Kidney (tissue), 14 donors: Measurements from ENCODE around the gene CD96. TPM values are rescaled to one million over a fixed set of nuclear protein-coding genes. Genes with fewer than 3 reads are reported as not detected.

ENCODE experiments used
- DNase-seq, 5 donors: peaks; one replicate each; pipeline ENCODE4 v3.0.0-alpha.2; 2013 to 2020
- FAIRE-seq: peaks from 2 replicates; lab custom pipeline; 2012; peaks lifted over from hg19 to GRCh38; lab: Jason Lieb, UNC
- H3K27ac ChIP-seq, 2 donors: one replicate each; pipeline ENCODE4 v1.7.0; 2013; ENCODE audit warnings: low read depth in 2 of 2, low read length in 2 of 2, inconsistent platforms in 1 of 2
- H3K27me3 ChIP-seq: one replicate; pipeline ENCODE4 v1.7.1; 2013; ENCODE audit warnings: low read length, inconsistent platforms; ENCODE audit not compliant: control insufficient read depth, insufficient read depth
- H3K36me3 ChIP-seq, 3 donors: one replicate each; pipeline versions ENCODE4 v1.7.0 to v1.7.1; 2013; ENCODE audit warnings: low read length in 3 of 3, control low read depth in 1 of 3, inconsistent platforms in 1 of 3; ENCODE audit not compliant: insufficient read depth in 3 of 3, control insufficient read depth in 2 of 3
- H3K4me1 ChIP-seq, 3 donors: one replicate each; pipeline versions ENCODE4 v1.7.0 to v1.7.1; 2013; ENCODE audit warnings: low read length in 3 of 3, inconsistent platforms in 1 of 3, low read depth in 1 of 3; ENCODE audit not compliant: control insufficient read depth in 2 of 3, insufficient read depth in 2 of 3
- H3K4me3 ChIP-seq, 3 donors: one replicate each; pipeline versions ENCODE4 v1.7.0 to v1.8.1; 2013; ENCODE audit warnings: low read length in 3 of 3, control low read depth in 1 of 3, inconsistent platforms in 1 of 3
- H3K9ac ChIP-seq, 3 donors: one replicate each; pipeline versions ENCODE4 v1.7.0 to v1.7.1; 2013; ENCODE audit warnings: low read length in 3 of 3, control low read depth in 1 of 3, inconsistent platforms in 1 of 3
- H3K9me3 ChIP-seq, 3 donors: one replicate each; pipeline versions ENCODE4 v1.7.0 to v1.7.1; 2013; ENCODE audit warnings: low read length in 3 of 3, control low read depth in 1 of 3, inconsistent platforms in 1 of 3; ENCODE audit not compliant: control insufficient read depth in 2 of 3, insufficient read depth in 1 of 3
- intact Hi-C: fragments of 100-400 bp; cut with DNase I; formaldehyde crosslinking; loops from one replicate; pipeline ENCODE4 v1.11.1; 2022
- polyA plus RNA-seq: library from polyadenylated mRNA; stranded (reverse); fragments of 350-450 nt; fragmentation: Illumina TruSeq; extraction: RNeasy Lipid Tissue Mini Kit (QIAGEN cat#74804); gene quantifications from one replicate; pipeline ENCODE4 v1.2.3, GENCODE V29; 2014; ENCODE audit warnings: low read depth, low replicate concordance; ENCODE audit not compliant: insufficient read depth
- total RNA-seq: library from RNA; stranded (reverse); fragmentation: NEBNext Ultra II Directional; extraction: Animal tissue kit (Norgen Biotek cat#: 25700); gene quantifications from one replicate; pipeline ENCODE4 v1.2.1, GENCODE V29; 2021
- TF ChIP-seq, protein P1 (sequence below): IDR thresholded peaks from 3 replicates; pipeline ENCODE4 v1.5.1; 2012; ENCODE audit warnings: mild to moderate bottlenecking, moderate library complexity, borderline replicate concordance; ENCODE audit not compliant: insufficient read depth; ENCODE audit errors: extremely low read depth
- donor health status: control.
- donor health status: control.
- donor health status: control.
- donor health status: control.
- donor health status: control.
- donor health status: DM: yes; HTN: yes; CAD: no.
- donor health status: Normal renal cell carcinoma (clear cell type).

The CD96 gene
- total and polyA plus RNA-seq, 2 donors from 2014 or later = 0.09 to 9.5 TPM

DNA sequence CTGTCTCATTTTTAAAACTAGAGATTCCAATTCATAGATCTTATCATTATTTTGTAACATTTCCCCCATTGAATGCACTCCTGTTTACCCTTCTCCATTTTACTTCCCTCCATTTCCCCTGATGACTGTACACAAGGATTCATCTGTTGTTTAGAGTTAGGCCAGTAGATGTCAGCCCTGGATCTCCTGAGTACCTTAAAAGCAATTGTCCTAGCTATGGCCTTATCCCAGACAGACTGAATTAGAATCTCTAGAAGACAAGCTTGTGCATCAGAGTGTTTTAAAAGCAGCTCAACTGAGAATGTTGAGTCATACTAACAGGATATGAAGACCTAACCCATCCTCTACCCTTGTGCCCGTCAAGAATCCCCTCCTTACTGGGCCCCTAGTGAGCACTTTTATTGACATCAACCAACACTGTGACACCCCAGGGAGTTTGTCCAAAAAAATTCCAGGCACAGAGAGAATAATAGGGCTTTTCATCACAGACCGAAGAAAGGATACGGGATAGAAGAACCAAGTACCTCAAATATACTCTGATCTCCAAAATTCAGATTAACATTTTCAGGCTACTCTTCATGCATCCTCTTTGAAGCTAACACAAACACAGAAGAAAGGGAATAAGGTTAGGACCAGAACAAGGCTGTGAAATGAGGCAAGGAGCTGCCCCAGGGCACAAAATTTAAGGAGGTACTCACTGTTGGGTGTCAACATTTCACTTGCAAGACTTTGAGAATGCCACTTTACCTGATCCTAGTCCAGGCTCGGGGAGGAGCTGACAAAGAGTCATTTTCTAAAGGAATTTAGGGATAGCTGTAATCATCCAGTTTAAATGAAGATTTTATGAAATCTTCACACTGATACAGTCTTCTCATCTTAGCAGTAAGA lies 36.0 kb downstream of the CD96 start:
- Histone ChIP-seq H3K27ac (no peak overlapping the region), H3K4me1 (no peaks in the 10 kb centered on the region), H3K9me3 (no peaks in the 10 kb centered on the region), H3K36me3 (no peaks in the 10 kb centered on the region), H3K4me3 (no peak overlapping the region), H3K9ac (no peak overlapping the region), H3K27me3 (no peaks in the 10 kb centered on the region)
- TF ChIP-seq, protein P1, sequence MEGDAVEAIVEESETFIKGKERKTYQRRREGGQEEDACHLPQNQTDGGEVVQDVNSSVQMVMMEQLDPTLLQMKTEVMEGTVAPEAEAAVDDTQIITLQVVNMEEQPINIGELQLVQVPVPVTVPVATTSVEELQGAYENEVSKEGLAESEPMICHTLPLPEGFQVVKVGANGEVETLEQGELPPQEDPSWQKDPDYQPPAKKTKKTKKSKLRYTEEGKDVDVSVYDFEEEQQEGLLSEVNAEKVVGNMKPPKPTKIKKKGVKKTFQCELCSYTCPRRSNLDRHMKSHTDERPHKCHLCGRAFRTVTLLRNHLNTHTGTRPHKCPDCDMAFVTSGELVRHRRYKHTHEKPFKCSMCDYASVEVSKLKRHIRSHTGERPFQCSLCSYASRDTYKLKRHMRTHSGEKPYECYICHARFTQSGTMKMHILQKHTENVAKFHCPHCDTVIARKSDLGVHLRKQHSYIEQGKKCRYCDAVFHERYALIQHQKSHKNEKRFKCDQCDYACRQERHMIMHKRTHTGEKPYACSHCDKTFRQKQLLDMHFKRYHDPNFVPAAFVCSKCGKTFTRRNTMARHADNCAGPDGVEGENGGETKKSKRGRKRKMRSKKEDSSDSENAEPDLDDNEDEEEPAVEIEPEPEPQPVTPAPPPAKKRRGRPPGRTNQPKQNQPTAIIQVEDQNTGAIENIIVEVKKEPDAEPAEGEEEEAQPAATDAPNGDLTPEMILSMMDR = peak; percentile 29
- no peak for FAIRE-seq
- intact Hi-C loops = no loop called here
- DNase-seq = peak in 2 of 5 donors; percentile 26 to 46

DNA sequence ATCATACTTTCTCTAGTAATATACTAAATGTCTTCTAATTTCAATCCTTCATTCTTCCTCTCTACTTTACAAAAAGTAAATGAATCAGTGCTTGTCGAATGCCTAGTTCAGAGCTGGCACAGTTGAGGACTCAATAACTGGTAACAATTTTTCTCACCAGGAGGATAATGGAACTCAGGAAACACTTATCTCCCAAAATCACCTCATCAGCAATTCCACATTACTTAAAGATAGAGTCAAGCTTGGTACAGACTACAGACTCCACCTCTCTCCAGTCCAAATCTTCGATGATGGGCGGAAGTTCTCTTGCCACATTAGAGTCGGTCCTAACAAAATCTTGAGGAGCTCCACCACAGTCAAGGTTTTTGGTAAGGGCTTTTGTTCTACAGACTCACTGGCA lies 36.9 kb downstream of the CD96 start:
- no peaks in the 10 kb centered on the region for H3K36me3 ChIP-seq
- H3K9me3 ChIP-seq = no peaks in the 10 kb centered on the region
- FAIRE-seq (no peak), DNase-seq (no peak)
- TF ChIP-seq, protein P1 = no peak
- no peak overlapping the region for H3K9ac ChIP-seq
- H3K27ac ChIP-seq = no peak overlapping the region
- no peak overlapping the region for H3K4me3 ChIP-seq
- no peaks in the 10 kb centered on the region for H3K4me1 ChIP-seq
- intact Hi-C loops = no loop called here
- no peaks in the 10 kb centered on the region for H3K27me3 ChIP-seq

DNA sequence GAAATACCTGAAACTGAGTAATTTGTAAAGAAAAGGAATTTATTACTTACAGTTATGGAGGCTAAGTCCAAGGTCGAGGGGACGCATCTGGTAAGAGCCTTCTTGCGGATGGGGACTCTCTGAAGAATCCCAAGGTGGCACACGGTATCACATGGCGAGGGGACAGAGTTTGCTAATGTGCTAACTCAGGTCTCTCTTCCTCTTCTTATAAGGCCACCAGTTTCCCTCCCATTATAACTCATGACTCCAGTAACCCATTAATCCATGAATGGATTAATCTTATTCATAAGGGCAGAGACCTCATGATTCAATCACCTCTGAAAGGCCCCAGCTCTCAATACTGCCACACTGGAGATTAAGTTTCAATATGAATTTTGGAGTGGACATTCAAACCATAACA lies 37.5 kb downstream of the CD96 start:
- no peaks in the 10 kb centered on the region for H3K36me3 ChIP-seq
- no peaks in the 10 kb centered on the region for H3K9me3 ChIP-seq
- H3K27me3 ChIP-seq = no peaks in the 10 kb centered on the region
- intact Hi-C loops = no loop called here
- no peaks in the 10 kb centered on the region for H3K4me1 ChIP-seq
- no peak for DNase-seq
- TF ChIP-seq, protein P1 = no peak
- no peak overlapping the region for H3K27ac ChIP-seq
- no peak overlapping the region for H3K9ac ChIP-seq
- FAIRE-seq = no peak
- H3K4me3 ChIP-seq = no peak overlapping the region
